GM12878 (cell line): ENCODE results near the gene FOXO1. TPM values are rescaled to one million over a fixed set of nuclear protein-coding genes. Genes with fewer than 3 reads are reported as not detected.
"Not testable (repeated sequence)": the region's sequence is repeated elsewhere in the genome, so short reads cannot be mapped to it uniquely, and the experiment has no call there.

ENCODE experiments used
- ATAC-seq: fragments of 200-7000 bp; cut with Tn5 transposase; 3 replicates; pipeline ENCODE4 v1.9.1; 2020; ENCODE audit warnings: mild to moderate bottlenecking, moderate library complexity
- BruUV-seq: library from RNA; stranded (reverse); fragments of 400-500 nt; replicated peaks from 2 replicates; lab custom pipeline; 2021; lab: Mats Ljungman, UMichigan
- CTCF ChIA-PET: fragments of 300-600 bp; sonication (Branson Sonifier 250); formaldehyde crosslinking; extraction: SDS; loops from one replicate; lab custom pipeline; 2021; ENCODE audit warnings: inconsistent platforms; lab: Yijun Ruan, JAX
- POLR2A ChIA-PET: fragments of 350-600 bp; formaldehyde crosslinking; extraction: SDS; loops from one replicate; lab custom pipeline; 2021; ENCODE audit warnings: inconsistent platforms; lab: Charles Lee
- RAD21 ChIA-PET: fragments of 300-600 bp; sonication (Branson Sonifier 250); formaldehyde crosslinking; loops from one replicate; lab custom pipeline; 2023; ENCODE audit warnings: antibody characterized with exemption; ENCODE audit not compliant: unreplicated experiment; lab: Charles Lee
- SMC1A ChIA-PET: fragments of 300-600 bp; sonication (Branson Sonifier 250); formaldehyde crosslinking; loops from one replicate; lab custom pipeline; 2023; ENCODE audit not compliant: unreplicated experiment, uncharacterized antibody; lab: Charles Lee
- DNase-seq: peaks from one replicate; pipeline ENCODE4 v3.0.0-alpha.2; 2011; ENCODE audit warnings: low read depth, low spot score
- FAIRE-seq: peaks from 3 replicates; lab custom pipeline; 2011; peaks lifted over from hg19 to GRCh38; lab: Jason Lieb, UNC
- H2AFZ ChIP-seq: 2 replicates; pipeline ENCODE4 v1.6.0; 2011; ENCODE audit warnings: low read depth, low read length, control low read depth; ENCODE audit not compliant: control insufficient read depth
- H3K27ac ChIP-seq: 2 replicates; pipeline ENCODE4 v1.5.1; 2011; ENCODE audit warnings: control low read depth; ENCODE audit not compliant: control insufficient read depth, insufficient read depth
- H3K27me3 ChIP-seq, 2 experiments: replicated peaks in 1 of 2; 2 replicates each; pipeline versions ENCODE4 v1.6.0 to v1.6.1; 2011; ENCODE audit warnings: low read length in 1 of 2; ENCODE audit not compliant: control insufficient read depth in 2 of 2, insufficient read depth in 2 of 2
- H3K36me3 ChIP-seq, 2 experiments: 2 replicates each; pipeline ENCODE4 v1.5.1; 2011; ENCODE audit warnings: low read length in 1 of 2; ENCODE audit not compliant: control insufficient read depth in 2 of 2, insufficient read depth in 2 of 2
- H3K4me1 ChIP-seq: 2 replicates; pipeline ENCODE4 v1.6.1; 2011; ENCODE audit warnings: mild to moderate bottlenecking, low read length, moderate library complexity, mixed read lengths; ENCODE audit not compliant: control insufficient read depth, insufficient read depth
- H3K4me2 ChIP-seq: 2 replicates; pipeline ENCODE4 v1.6.0; 2011; ENCODE audit warnings: control low read depth; ENCODE audit not compliant: control insufficient read depth, insufficient read depth
- H3K4me3 ChIP-seq: fragments of 200-600 bp; sonication (generic); 2 replicates; pipeline ENCODE4 v1.5.1; 2016
- H3K79me2 ChIP-seq: 2 replicates; pipeline ENCODE4 v1.6.0; 2011; ENCODE audit warnings: low read length; ENCODE audit not compliant: control insufficient read depth, insufficient read depth
- H3K9ac ChIP-seq: 2 replicates; pipeline ENCODE4 v1.8.0; 2011; ENCODE audit warnings: low read length, control low read depth, mixed read lengths; ENCODE audit not compliant: control insufficient read depth, insufficient read depth
- H3K9me3 ChIP-seq: replicated peaks from 3 replicates; pipeline ENCODE4 v1.5.1; 2011; ENCODE audit warnings: mild to moderate bottlenecking, low read length; ENCODE audit not compliant: control insufficient read depth, insufficient read depth
- H4K20me1 ChIP-seq: 2 replicates; pipeline ENCODE4 v1.6.0; 2011; ENCODE audit not compliant: control insufficient read depth, insufficient read depth
- CHD1 ChIP-seq: IDR thresholded peaks from 2 replicates; pipeline ENCODE4 v1.6.1; 2012; ENCODE audit warnings: low read depth, low read length, improper control_type of control experiment
- CREB1 ChIP-seq: IDR thresholded peaks from 2 replicates; pipeline ENCODE4 v1.6.1; 2012; ENCODE audit warnings: low read depth, mild to moderate bottlenecking, inconsistent platforms
- FOS ChIP-seq: IDR thresholded peaks from 3 replicates; pipeline ENCODE4 v1.6.1; 2011; ENCODE audit warnings: borderline replicate concordance; ENCODE audit not compliant: insufficient read length; ENCODE audit errors: extremely low read depth
- FOXK2 ChIP-seq: fragments of 450-650 bp; IDR thresholded peaks from 2 replicates; pipeline ENCODE4 v1.6.1; 2017; ENCODE audit warnings: mild to moderate bottlenecking, moderate library complexity
- HDGF ChIP-seq: fragments of 450-650 bp; IDR thresholded peaks from 2 replicates; pipeline ENCODE4 v1.6.1; 2016; ENCODE audit warnings: antibody characterized with exemption
- KDM1A ChIP-seq: fragments of 200-600 bp; sonication (generic); IDR thresholded peaks from 2 replicates; pipeline ENCODE4 v1.6.1; 2016; ENCODE audit warnings: borderline replicate concordance
- MEF2B ChIP-seq: fragments of 450-650 bp; IDR thresholded peaks from 2 replicates; pipeline ENCODE4 v1.6.1; 2018; ENCODE audit warnings: mild to moderate bottlenecking, moderate library complexity; ENCODE audit not compliant: partially characterized antibody, poor library complexity, severe bottlenecking
- POLR2AphosphoS5 ChIP-seq: IDR thresholded peaks from 2 replicates; pipeline ENCODE4 v1.6.1; 2011; ENCODE audit warnings: mild to moderate bottlenecking, low read length, inconsistent platforms
- RB1 ChIP-seq: fragments of 450-650 bp; formaldehyde crosslinking; IDR thresholded peaks from 2 replicates; pipeline ENCODE4 v1.6.1; 2017; ENCODE audit warnings: mild to moderate bottlenecking, borderline replicate concordance
- SP1 ChIP-seq: IDR thresholded peaks from one replicate; pipeline ENCODE4 v1.6.1; 2011; ENCODE audit warnings: low read depth, low read length
- TARDBP ChIP-seq: IDR thresholded peaks from 2 replicates; pipeline ENCODE4 v1.6.1; 2016; ENCODE audit warnings: borderline replicate concordance
- WGBS: methylation state at CpG from one replicate; pipeline ENCODE4 v1.1.6; 2016; ENCODE audit warnings: low lambda C conversion rate; ENCODE audit not compliant: insufficient replicate concordance, insufficient coverage; ENCODE audit errors: missing lambda C conversion rate; 5-methylcytosine and 5-hydroxymethylcytosine counted together
- in situ Hi-C: fragments of 300-500 bp; cut with MboI; formaldehyde crosslinking; loops from 9 replicates; pipeline ENCODE4 v1.14.3; 2018; ENCODE audit warnings: mixed read lengths
- intact Hi-C: fragments of 100-400 bp; cut with micrococcal nuclease; formaldehyde crosslinking; loops from one replicate; pipeline ENCODE4 v1.14.2; 2022; ENCODE audit not compliant: unreplicated experiment
- polyA plus RNA-seq, 11 experiments: library from polyadenylated mRNA; depleted of rRNA in 4 of 11; unstranded in 6 of 11; stranded (reverse) in 5 of 11; fragments of >200 nt; fragmentation: Nextera tagmentation in 4 of 11; fragmentation: Illumina TruSeq in 1 of 11; extraction: Ambion mirVana in 4 of 11; extraction: Trizol in 1 of 11; gene quantifications; 1 replicate in 1 of 11; 2 replicates in 10 of 11; pipeline versions ENCODE4 v1.2.1 to v1.2.3, GENCODE V29; 2011 to 2016; ENCODE audit warnings: inconsistent platforms in 2 of 11, missing spikeins in 2 of 11, low read depth in 1 of 11
- total RNA-seq, 4 experiments: library from RNA; depleted of rRNA in 3 of 4; stranded (reverse); fragments of >200 nt in 3 of 4; fragmentation: Illumina TruSeq in 1 of 4; extraction: Trizol in 1 of 4; gene quantifications; 2 replicates each; pipeline versions ENCODE4 v1.2.1 to v1.2.3, GENCODE V29; 2013 to 2021
- TF ChIP-seq, protein P1 (sequence below): IDR thresholded peaks from 2 replicates; pipeline ENCODE4 v1.6.1; 2012; ENCODE audit warnings: low read depth, low read length, improper control_type of control experiment
- TF ChIP-seq, protein P2 (sequence below): fragments of 450-650 bp; IDR thresholded peaks from 2 replicates; pipeline ENCODE4 v1.6.1; 2017; ENCODE audit warnings: antibody characterized with exemption, mild to moderate bottlenecking, moderate library complexity
- TF ChIP-seq, protein P3 (sequence below): IDR thresholded peaks from 2 replicates; pipeline ENCODE4 v1.6.1; 2011; ENCODE audit warnings: borderline replicate concordance, low read depth, mild to moderate bottlenecking, moderate library complexity, low read length; ENCODE audit not compliant: insufficient read depth, poor library complexity, severe bottlenecking

Gene FOXO1
- total and polyA plus RNA-seq, 10 of the 15 experiments (the other 5 are each of a cell fraction or from before 2014, with no cell fraction given), result 0.58 to 8.3 (median 0.88) TPM

DNA sequence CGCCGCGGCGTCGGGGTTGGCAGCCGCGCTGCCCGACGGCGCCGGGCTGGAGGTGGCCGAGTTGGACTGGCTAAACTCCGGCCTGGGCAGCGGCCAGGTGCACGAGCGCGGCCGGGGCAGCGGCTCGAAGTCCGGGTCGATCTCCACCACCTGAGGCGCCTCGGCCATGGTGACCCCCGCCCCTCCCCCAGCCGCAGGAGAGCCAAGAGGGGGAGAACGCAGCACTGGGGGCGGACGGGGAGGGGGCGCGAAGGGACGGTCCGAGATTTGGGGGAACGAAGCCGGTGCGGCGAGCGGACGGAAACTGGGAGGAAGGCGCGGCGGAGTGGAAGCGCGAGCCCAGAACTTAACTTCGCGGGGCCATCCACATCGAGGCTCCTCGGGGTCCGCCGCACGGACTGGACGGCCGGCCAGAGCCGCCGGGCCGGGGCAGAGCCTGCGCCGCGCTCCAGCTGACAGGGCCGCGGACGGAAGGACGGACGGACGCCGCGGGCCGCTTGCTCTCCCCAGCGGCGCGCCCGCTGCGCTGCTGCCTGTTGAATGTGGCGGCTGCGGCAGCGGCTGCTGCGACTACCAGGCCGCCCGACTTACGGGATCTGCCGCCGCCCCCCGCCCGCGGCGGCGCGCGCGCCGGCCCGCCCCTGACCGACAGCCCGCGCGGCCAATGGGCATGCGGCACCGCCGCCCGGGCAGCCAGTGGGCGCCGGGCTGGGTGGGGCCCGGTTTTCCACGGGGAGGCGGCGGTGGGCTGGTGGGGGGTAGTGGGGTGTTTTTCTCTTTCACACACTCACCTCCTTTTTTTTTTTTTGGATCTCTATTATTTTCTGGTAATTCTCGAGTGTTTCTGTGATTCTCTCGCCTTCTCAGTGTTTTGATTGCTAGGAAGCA, at the start of gene FOXO1 (continued):
- TF ChIP-seq POLR2AphosphoS5 (peak; percentile 91), KDM1A (no peak), CHD1 (no peak), SP1 (peak; percentile 86), HDGF (no peak), FOXK2 (no peak), MEF2B (no peak), CREB1 (no peak), RB1 (peak; percentile 66; the same call in 1 of the 2 replicates), FOS (peak; percentile 62), TARDBP (no peak)
- TF ChIP-seq, protein P1, sequence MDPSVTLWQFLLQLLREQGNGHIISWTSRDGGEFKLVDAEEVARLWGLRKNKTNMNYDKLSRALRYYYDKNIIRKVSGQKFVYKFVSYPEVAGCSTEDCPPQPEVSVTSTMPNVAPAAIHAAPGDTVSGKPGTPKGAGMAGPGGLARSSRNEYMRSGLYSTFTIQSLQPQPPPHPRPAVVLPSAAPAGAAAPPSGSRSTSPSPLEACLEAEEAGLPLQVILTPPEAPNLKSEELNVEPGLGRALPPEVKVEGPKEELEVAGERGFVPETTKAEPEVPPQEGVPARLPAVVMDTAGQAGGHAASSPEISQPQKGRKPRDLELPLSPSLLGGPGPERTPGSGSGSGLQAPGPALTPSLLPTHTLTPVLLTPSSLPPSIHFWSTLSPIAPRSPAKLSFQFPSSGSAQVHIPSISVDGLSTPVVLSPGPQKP, result no peak
- TF ChIP-seq, protein P2, sequence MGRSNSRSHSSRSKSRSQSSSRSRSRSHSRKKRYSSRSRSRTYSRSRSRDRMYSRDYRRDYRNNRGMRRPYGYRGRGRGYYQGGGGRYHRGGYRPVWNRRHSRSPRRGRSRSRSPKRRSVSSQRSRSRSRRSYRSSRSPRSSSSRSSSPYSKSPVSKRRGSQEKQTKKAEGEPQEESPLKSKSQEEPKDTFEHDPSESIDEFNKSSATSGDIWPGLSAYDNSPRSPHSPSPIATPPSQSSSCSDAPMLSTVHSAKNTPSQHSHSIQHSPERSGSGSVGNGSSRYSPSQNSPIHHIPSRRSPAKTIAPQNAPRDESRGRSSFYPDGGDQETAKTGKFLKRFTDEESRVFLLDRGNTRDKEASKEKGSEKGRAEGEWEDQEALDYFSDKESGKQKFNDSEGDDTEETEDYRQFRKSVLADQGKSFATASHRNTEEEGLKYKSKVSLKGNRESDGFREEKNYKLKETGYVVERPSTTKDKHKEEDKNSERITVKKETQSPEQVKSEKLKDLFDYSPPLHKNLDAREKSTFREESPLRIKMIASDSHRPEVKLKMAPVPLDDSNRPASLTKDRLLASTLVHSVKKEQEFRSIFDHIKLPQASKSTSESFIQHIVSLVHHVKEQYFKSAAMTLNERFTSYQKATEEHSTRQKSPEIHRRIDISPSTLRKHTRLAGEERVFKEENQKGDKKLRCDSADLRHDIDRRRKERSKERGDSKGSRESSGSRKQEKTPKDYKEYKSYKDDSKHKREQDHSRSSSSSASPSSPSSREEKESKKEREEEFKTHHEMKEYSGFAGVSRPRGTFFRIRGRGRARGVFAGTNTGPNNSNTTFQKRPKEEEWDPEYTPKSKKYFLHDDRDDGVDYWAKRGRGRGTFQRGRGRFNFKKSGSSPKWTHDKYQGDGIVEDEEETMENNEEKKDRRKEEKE, result peak; percentile 30; the same call in 1 of the 2 replicates
- TF ChIP-seq, protein P3, sequence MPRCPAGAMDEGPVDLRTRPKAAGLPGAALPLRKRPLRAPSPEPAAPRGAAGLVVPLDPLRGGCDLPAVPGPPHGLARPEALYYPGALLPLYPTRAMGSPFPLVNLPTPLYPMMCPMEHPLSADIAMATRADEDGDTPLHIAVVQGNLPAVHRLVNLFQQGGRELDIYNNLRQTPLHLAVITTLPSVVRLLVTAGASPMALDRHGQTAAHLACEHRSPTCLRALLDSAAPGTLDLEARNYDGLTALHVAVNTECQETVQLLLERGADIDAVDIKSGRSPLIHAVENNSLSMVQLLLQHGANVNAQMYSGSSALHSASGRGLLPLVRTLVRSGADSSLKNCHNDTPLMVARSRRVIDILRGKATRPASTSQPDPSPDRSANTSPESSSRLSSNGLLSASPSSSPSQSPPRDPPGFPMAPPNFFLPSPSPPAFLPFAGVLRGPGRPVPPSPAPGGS, result no peak

DNA sequence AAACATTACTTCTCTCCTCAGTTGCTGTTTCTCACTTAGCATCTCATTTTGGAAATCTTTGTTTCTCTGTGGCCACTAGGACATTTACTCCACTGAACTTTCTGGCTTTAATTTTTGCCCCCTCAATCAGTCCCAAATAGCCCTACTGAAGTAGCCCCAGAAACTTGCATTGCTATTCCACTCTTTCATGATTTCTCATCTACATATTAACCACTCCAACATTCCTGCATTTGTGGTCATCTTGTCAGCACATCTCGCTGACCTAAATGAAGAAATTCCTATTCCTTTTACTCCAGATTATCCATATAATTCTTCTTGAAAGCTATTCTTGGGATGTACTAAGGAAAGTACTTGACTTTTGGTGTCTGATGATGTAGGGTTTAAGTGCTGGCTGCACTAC, 48.0 kb upstream of the FOXO1 start:
- H3K36me3 ChIP-seq, H3K4me2 ChIP-seq, FAIRE-seq, ATAC-seq, SMC1A ChIA-PET, BruUV-seq, CTCF ChIA-PET, H4K20me1 ChIP-seq, H3K27ac ChIP-seq, H3K4me1 ChIP-seq, H3K27me3 ChIP-seq, DNase-seq, POLR2A ChIA-PET, H3K9me3 ChIP-seq, intact Hi-C loops, RAD21 ChIA-PET, H2AFZ ChIP-seq, in situ Hi-C loops, H3K9ac ChIP-seq, H3K4me3 ChIP-seq, H3K79me2 ChIP-seq: not testable (repeated sequence)
- WGBS, result no CpG with 5 or more reads among the region's 1 CpG
